ENCODE measurements around the gene ARID1A. TPM values are rescaled to one million over a fixed set of nuclear protein-coding genes. Genes with fewer than 3 reads are reported as not detected.

The ARID1A gene
- total RNA-seq, 1 experiment from 2014 or later, result 120 TPM

DNA sequence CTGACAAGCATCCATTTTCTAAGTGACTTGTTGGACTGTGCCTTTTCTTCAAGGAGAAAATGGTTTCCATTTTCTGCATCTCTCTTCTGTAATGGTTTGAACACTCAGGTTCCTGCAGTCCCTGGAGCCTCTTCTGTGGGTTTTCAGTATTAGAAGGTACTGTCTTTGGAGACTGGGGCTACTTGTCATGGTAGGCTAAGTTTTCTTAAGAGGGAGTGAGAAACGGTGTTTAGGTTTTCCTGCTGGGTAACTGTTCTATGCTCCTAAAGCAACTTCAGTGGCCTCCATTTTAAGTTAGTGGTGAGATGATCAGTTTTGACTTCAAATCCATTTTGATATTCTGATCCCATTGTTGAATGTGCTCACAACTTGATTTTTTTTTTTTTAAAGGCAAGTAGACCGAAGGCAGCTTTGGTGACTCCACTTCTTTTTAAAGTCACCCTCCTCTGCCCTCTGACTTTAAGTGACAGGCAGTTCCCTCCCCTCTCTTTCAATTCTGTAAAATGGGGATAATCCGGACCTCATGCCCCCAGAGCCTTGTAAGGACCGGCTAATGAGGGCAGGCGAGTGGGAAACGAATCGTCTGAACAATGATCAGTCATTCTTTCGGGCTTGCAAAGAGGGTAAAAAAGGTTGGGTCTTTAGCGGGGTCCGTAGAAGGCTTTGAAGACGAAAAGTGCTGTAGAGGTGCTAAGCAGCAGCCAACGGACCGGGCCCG is 1.0 kb upstream of the ARID1A start:
- peak overlapping the region; percentile 97 for H3K27ac ChIP-seq (ENCODE audit: low read depth, low read length, poor library complexity, severe bottlenecking)
- H3K4me1 ChIP-seq (ENCODE audit: insufficient read depth, low read length, poor library complexity, severe bottlenecking), result peaks cover 52% of the 10 kb centered on the region
- no peaks in the 10 kb centered on the region for H3K36me3 ChIP-seq (ENCODE audit: insufficient read depth, low read length, poor library complexity, severe bottlenecking)
- TF ChIP-seq EZH2 (IDR thresholded peaks at IDR 0.05; ENCODE audit: borderline replicate concordance, low read depth, low read length, poor library complexity, severe bottlenecking), result no peak
- TF ChIP-seq CTCF (conservative IDR thresholded peaks at IDR 0.05; ENCODE audit: low read depth, low read length), result no peak
- POLR2A ChIA-PET (ENCODE audit: low non-redundant PET), result no interaction called here
- intact Hi-C loops (cut with micrococcal nuclease; ENCODE audit: unreplicated experiment), result loop anchor here (5.0 kb wide), 1 partner anchor 93 kb away; the partner anchor contains the start of gene PIGV
- TSS peak; percentile 68 for BruUV-seq (replicated peaks)
- peak overlapping the region; percentile 84 for H3K4me3 ChIP-seq (ENCODE audit: low read depth, low read length, poor library complexity, severe bottlenecking)
- H3K9me3 ChIP-seq (ENCODE audit: low read depth, low read length, poor library complexity, severe bottlenecking), result no peaks in the 10 kb centered on the region
- CTCF ChIA-PET, result no interaction called here
- H3K27me3 ChIP-seq (replicated peaks; ENCODE audit: insufficient read depth, low read depth, low read length, poor library complexity), result no peaks in the 10 kb centered on the region
- no peak for DNase-seq (ENCODE audit: low spot score)

GRCh38 chr1:26696119-26696653 is 371 bp downstream of the ARID1A start:
- no peak for DNase-seq (ENCODE audit: low spot score)
- no peaks in the 10 kb centered on the region for H3K27me3 ChIP-seq (replicated peaks; ENCODE audit: insufficient read depth, low read depth, low read length, poor library complexity)
- H3K27ac ChIP-seq (ENCODE audit: low read depth, low read length, poor library complexity, severe bottlenecking), result peak overlapping the region; percentile 97
- BruUV-seq (replicated peaks), result no TSS peak
- H3K36me3 ChIP-seq (ENCODE audit: insufficient read depth, low read length, poor library complexity, severe bottlenecking), result no peaks in the 10 kb centered on the region
- H3K4me3 ChIP-seq (ENCODE audit: low read depth, low read length, poor library complexity, severe bottlenecking), result peak overlapping the region; percentile 84
- TF ChIP-seq CTCF (conservative IDR thresholded peaks at IDR 0.05; ENCODE audit: low read depth, low read length) (no peak), EZH2 (IDR thresholded peaks at IDR 0.05; ENCODE audit: borderline replicate concordance, low read depth, low read length, poor library complexity, severe bottlenecking) (no peak)
- H3K9me3 ChIP-seq (ENCODE audit: low read depth, low read length, poor library complexity, severe bottlenecking), result no peaks in the 10 kb centered on the region
- peaks cover 55% of the 10 kb centered on the region for H3K4me1 ChIP-seq (ENCODE audit: insufficient read depth, low read length, poor library complexity, severe bottlenecking)
- ChIA-PET POLR2A (ENCODE audit: low non-redundant PET) (no interaction called here), CTCF (no interaction called here)
- intact Hi-C loops (cut with micrococcal nuclease; ENCODE audit: unreplicated experiment), result loop anchor here (5.0 kb wide), 1 partner anchor 91 kb away; the partner anchor contains the start of gene PIGV

- no peak for TF ChIP-seq EZH2 (IDR thresholded peaks at IDR 0.05; ENCODE audit: borderline replicate concordance, low read depth, low read length, poor library complexity, severe bottlenecking)
- TF ChIP-seq CTCF (conservative IDR thresholded peaks at IDR 0.05; ENCODE audit: low read depth, low read length), result no peak
- no peak for DNase-seq (ENCODE audit: low spot score)
- ChIA-PET POLR2A (ENCODE audit: low non-redundant PET) (interaction anchor here (0.5 kb wide), 1 partner anchor 65 kb away, joined by 3 read pairs; no protein-coding TSS in a partner anchor), CTCF (no interaction called here)
- intact Hi-C loops (cut with micrococcal nuclease; ENCODE audit: unreplicated experiment), result loop anchor here (5.0 kb wide), 1 partner anchor 90 kb away; the partner anchor contains the start of gene PIGV
- peaks cover 59% of the 10 kb centered on the region for H3K4me1 ChIP-seq (ENCODE audit: insufficient read depth, low read length, poor library complexity, severe bottlenecking)
- peak overlapping the region; percentile 84 for H3K4me3 ChIP-seq (ENCODE audit: low read depth, low read length, poor library complexity, severe bottlenecking)
- BruUV-seq (replicated peaks), result no TSS peak
- H3K36me3 ChIP-seq (ENCODE audit: insufficient read depth, low read length, poor library complexity, severe bottlenecking), result no peaks in the 10 kb centered on the region
- peak overlapping the region; percentile 97 for H3K27ac ChIP-seq (ENCODE audit: low read depth, low read length, poor library complexity, severe bottlenecking)
- H3K27me3 ChIP-seq (replicated peaks; ENCODE audit: insufficient read depth, low read depth, low read length, poor library complexity), result no peaks in the 10 kb centered on the region
- H3K9me3 ChIP-seq (ENCODE audit: low read depth, low read length, poor library complexity, severe bottlenecking), result no peaks in the 10 kb centered on the region
Observed at GRCh38 chr1:26696654-26697430, 1.0 kb downstream of the ARID1A start.

All from A673 (cell line).